ENCODE measurements around the gene SRSF9.
"Not testable (repeated sequence)": the region's sequence is repeated elsewhere in the genome, so short reads cannot be mapped to it uniquely, and the experiment has no call there.

SRSF9 gene

DNA sequence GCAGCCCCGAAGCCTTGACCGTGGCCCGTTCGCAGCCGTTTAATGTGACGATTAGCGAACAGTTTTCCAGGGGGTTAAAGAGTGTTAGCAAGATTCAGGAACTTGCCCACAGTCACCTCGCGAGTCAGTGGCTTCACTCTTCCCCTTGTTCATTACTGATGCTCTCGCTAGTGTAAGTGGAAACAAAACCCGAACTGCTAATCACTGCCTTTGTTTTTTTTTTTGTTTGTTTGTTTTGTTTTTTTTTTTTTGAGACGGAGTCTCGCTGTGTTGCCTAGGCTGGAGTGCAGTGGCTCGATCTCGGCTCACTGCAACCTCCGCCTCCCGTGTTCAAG, 22.7 kb downstream of the SRSF9 start:
- DNase-seq = not testable (repeated sequence)

GRCh38 chr12:120445911-120446843, 23.4 kb downstream of the SRSF9 start, which contains the start of the genes GATC and TRIAP1:
GATC (plus strand) TSS chr12:120446444; CDS start chr12:120446481, 37 bp downstream.
TRIAP1 (minus strand) TSS chr12:120446384; CDS start chr12:120446372, 12 bp downstream.
- DNase-seq = peak; percentile 67

GRCh38 chr12:120444676-120445075, 24.9 kb downstream of the SRSF9 start:
- DNase-seq = no peak

- DNase-seq = peak; percentile 37
Observed at GRCh38 chr12:120439646-120440247, 29.8 kb downstream of the SRSF9 start.

GRCh38 chr12:120438495-120439198, 30.9 kb downstream of the SRSF9 start:
- DNase-seq = no peak

DNA sequence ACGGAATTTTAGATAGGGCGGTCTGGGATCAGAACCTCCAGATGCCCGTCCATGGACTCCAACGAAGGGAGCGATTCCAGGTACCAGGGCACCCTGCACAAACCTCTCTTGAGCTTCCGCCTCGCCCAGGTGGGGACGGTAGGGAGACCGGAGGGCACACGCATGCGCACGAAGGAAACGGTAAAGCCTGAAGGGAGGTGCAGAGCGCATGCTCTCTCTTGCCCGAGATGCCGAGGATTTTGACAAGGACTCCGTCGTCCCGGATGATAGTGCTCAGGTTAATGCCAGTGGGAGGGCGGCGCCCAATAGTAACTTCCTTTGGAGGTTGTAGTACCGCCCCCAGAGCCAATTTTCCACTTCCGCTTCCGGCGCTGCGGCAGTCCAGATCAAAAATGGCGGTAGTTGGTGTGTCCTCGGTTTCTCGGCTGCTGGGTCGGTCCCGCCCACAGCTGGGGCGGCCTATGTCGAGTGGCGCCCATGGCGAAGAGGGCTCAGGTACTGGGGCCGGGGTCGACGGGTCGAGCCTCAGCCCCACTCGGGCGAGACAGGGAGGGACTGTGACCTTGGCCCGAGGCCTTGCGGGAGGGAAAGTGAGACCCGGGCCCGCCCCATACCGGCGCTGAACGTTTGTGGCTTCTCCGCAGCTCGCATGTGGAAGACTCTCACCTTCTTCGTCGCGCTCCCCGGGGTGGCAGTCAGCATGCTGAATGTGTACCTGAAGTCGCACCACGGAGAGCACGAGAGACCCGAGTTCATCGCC, 31.6 kb downstream of the SRSF9 start, which contains the start of gene COX6A1:
Gene COX6A1 (plus strand): TSS at position 379 of the 760 bp plus-strand sequence. CDS start 14 bp downstream, at position 393.
- peak; percentile 99 for DNase-seq

- DNase-seq = no peak
Observed at GRCh38 chr12:120432772-120433525, 36.6 kb downstream of the SRSF9 start.

GRCh38 chr12:120429368-120429767, 40.2 kb downstream of the SRSF9 start:
- no peak for DNase-seq

DNA sequence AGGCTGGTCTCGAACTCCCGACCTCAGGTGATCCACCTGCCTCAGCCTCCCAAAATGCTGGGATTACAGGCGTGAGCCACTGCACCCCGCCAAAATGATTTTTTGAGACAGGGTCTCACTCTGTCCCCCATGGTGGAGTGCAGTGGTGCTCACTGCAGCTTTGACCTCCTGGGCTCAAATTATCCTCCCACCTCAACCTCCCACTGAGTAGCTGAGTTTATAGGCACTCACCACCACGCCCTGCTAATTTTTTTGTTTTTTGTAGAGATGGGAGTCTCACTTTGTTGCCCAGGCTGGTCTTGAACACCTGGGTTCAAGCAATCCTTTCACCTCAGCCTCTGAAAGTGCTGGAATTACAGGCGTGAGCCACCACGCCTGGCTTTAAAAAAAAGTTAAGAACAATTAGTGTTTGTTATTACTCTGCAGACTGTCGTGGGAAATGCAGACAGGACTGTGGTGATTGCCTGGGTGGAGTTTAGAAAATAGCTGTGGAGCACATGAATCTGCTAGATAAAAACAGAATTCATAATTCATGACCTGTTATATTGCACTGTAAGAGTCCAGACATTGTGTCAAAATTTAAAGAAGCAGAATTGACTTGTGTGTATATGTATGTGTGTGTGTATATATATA, 40.8 kb downstream of the SRSF9 start:
- no peak for DNase-seq

DNA sequence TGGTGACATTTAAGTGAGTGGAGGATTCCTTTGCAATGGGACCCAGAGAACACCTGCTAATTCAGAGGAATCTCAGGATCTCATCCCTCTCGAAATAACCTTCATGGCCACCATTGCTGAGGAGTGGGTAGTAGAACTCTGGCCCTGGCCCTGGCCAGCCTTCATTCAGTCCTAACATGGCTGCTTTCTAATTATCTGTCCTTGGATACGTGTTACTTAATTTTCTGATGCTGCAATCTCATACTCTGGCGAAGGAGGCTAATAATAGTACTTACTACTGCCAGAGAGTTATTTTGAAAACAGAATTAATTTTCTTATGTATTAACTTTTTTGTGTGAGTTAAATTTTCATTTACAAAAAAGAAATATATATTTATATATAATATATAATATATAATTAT, 43.8 kb downstream of the SRSF9 start:
- DNase-seq = no peak

DNA sequence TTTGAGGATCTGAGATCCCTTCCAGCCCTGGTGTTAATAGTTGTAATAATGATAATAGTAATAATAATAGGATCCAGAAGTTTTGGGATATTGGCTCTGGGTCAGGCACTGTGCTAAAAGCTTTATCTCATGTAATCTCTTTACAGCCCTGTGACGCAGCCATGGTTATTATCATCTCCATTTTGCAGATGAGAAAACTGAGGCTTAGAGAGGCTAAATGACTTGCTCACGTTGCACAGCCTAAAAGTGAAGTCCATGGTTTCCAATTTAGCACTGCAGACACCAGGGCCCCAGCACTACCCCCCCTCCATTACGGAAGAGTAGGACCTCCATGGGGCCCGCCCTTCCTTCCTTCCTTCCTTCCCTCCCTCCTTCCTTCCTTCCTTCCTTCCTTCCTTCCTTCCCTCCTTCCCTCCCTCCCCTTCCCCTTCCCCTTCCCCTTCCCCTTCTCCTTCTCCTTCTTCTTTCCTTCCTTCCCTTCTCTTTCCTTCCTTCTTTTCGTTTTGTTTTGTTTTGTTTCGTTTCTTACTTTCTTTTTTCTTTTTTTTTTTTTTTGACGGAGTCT, 46.6 kb downstream of the SRSF9 start:
- DNase-seq = no peak

GRCh38 chr12:120421701-120422100, 47.8 kb downstream of the SRSF9 start:
- no peak for DNase-seq

DNA sequence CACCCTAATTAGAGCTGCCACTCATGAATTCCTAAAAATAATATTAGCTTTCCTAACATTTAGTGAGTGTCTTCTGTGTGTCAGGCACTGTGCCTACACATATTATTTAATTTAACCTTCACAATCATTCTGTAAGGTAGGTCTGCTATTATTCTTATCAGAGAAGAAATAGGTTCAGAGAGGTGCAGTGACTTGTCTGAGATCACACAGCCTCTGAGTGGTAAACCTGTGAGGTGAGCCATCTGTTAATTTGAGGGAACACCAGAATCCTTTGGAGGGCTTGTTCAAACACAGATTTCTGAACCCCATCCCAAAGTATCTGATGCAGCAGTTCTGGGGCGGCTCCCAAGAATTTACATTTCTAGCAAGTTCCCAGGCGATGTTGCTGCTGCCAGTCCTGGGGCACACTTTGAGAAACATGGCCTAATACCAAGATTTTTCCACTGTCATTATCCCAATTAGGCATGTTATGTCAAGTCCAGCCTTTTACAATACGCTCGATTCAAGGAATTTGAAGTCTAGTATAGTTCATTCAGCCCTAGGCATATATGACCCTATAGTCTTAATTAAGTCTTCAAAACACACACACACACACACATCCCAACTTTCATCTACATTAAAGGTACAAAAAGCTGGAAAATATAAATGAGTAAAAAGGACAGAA, 51.5 kb downstream of the SRSF9 start:
- no peak for DNase-seq

- no peak for DNase-seq
Observed at GRCh38 chr12:120416490-120417216, 52.9 kb downstream of the SRSF9 start.

DNA sequence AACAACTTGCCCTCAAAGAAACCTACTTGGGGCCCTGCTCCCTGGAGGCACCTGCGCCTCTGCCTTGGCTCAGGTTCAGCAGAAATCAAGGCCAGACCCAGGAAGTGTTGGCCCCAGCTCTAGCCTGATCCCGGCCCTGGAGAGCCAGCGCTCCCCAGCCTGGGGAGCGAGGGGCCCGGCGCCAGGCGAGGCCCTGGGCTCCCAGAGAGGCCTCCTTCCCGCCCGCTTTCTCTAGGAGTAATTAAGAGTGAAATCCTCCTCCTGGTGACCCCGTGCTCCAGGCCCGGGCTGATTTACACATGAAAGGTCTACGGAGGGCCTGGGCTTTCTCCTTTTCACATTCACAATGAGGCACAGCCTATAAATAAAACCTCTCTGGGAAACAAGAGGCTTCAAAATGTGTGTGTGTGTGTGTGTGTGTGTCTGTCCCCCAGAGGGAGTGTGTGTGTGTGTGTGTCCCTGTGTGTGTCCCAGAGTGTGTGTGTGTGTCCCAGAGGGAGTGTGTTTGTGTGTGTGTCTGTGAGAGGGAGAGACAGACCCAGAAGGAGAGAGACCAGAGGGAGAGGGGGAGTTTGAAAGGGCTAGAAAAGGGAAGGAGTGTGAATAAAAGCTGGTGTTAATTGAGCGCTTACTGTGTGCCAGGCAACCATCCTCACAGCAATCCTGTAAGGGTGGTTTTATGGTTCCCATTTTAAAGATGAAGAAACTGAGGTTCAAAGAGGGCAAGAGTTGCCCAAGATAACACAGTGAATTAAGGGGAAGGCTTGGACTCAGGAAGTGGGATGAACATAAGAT, 55.5 kb downstream of the SRSF9 start:
- DNase-seq = no peak

GRCh38 chr12:120412421-120412820, 57.1 kb downstream of the SRSF9 start:
- no peak for DNase-seq

Data from NCI-H748 treated with DMSO at 0.1 percent for 48 hours (cell line).